NT2/D1 (cell line): Measurements from ENCODE around the gene CYYR1.

ENCODE experiments used
- DNase-seq: peaks from one replicate; pipeline ENCODE4 v3.0.0-alpha.2; 2011; ENCODE audit warnings: low read depth, low spot score
- H3K27me3 ChIP-seq: 2 replicates; pipeline ENCODE4 v1.6.0; 2011; ENCODE audit warnings: mild to moderate bottlenecking; ENCODE audit not compliant: insufficient read length, insufficient read depth
- H3K36me3 ChIP-seq: 2 replicates; pipeline ENCODE4 v1.6.1; 2011; ENCODE audit warnings: mild to moderate bottlenecking, low read length, mixed read lengths; ENCODE audit not compliant: insufficient read depth, insufficient read length
- H3K4me1 ChIP-seq: 2 replicates; pipeline ENCODE4 v1.5.1; 2011; ENCODE audit not compliant: insufficient read depth, insufficient read length
- H3K4me3 ChIP-seq: 2 replicates; pipeline ENCODE4 v1.5.1; 2011; ENCODE audit warnings: low read depth; ENCODE audit not compliant: insufficient read length
- H3K9ac ChIP-seq: 2 replicates; pipeline ENCODE4 v1.6.0; 2011; ENCODE audit warnings: low read depth; ENCODE audit not compliant: insufficient read length
- H3K9me3 ChIP-seq: 2 replicates; pipeline ENCODE4 v1.5.1; 2011; ENCODE audit warnings: mild to moderate bottlenecking, low read length; ENCODE audit not compliant: insufficient read depth
- SUZ12 ChIP-seq: IDR thresholded peaks from 2 replicates; pipeline ENCODE4 v1.6.1; 2011; ENCODE audit not compliant: insufficient read length, insufficient read depth; ENCODE audit errors: extremely low read depth
- YY1 ChIP-seq: IDR thresholded peaks from 2 replicates; pipeline ENCODE4 v1.6.1; 2011; ENCODE audit not compliant: insufficient read length, insufficient read depth
- ZNF274 ChIP-seq: IDR thresholded peaks from 2 replicates; pipeline ENCODE4 v1.6.1; 2011; ENCODE audit warnings: mild to moderate bottlenecking, low read depth, low read length

CYYR1 gene

GRCh38 chr21:26565111-26565510 lies 8.0 kb downstream of the CYYR1 start:
- H3K36me3 ChIP-seq = peaks cover 18% of the 10 kb centered on the region
- H3K4me3 ChIP-seq = no peak overlapping the region
- H3K9ac ChIP-seq = no peak overlapping the region
- no peaks in the 10 kb centered on the region for H3K4me1 ChIP-seq
- no peak for DNase-seq
- TF ChIP-seq ZNF274 (no peak), SUZ12 (no peak), YY1 (no peak)
- peaks cover 6% of the 10 kb centered on the region; the same call in 1 of the 2 replicates for H3K9me3 ChIP-seq
- H3K27me3 ChIP-seq = no peaks in the 10 kb centered on the region

- peaks cover under 1% of the 10 kb centered on the region; the same call in 1 of the 2 replicates for H3K9me3 ChIP-seq
- no peak for DNase-seq
- TF ChIP-seq ZNF274 (no peak), YY1 (no peak), SUZ12 (no peak)
- H3K36me3 ChIP-seq = peaks cover 18% of the 10 kb centered on the region
- no peaks in the 10 kb centered on the region for H3K27me3 ChIP-seq
- H3K4me3 ChIP-seq = no peak overlapping the region
- no peak overlapping the region for H3K9ac ChIP-seq
- H3K4me1 ChIP-seq = no peaks in the 10 kb centered on the region
Observed at GRCh38 chr21:26563856-26564503, 9.1 kb downstream of the CYYR1 start.

GRCh38 chr21:26560612-26561011 lies 12.5 kb downstream of the CYYR1 start:
- no peak overlapping the region for H3K4me3 ChIP-seq
- no peaks in the 10 kb centered on the region for H3K27me3 ChIP-seq
- no peaks in the 10 kb centered on the region for H3K4me1 ChIP-seq
- no peak overlapping the region for H3K9ac ChIP-seq
- H3K9me3 ChIP-seq = no peaks in the 10 kb centered on the region
- no peak for DNase-seq
- peaks cover 23% of the 10 kb centered on the region for H3K36me3 ChIP-seq
- TF ChIP-seq YY1 (no peak), SUZ12 (no peak), ZNF274 (no peak)

GRCh38 chr21:26559099-26559498 lies 14.0 kb downstream of the CYYR1 start:
- Histone ChIP-seq H3K4me3 (no peak overlapping the region), H3K36me3 (peaks cover 17% of the 10 kb centered on the region), H3K4me1 (no peaks in the 10 kb centered on the region), H3K27me3 (no peaks in the 10 kb centered on the region), H3K9ac (no peak overlapping the region), H3K9me3 (no peaks in the 10 kb centered on the region)
- TF ChIP-seq SUZ12 (no peak), ZNF274 (no peak), YY1 (no peak)
- DNase-seq = no peak

DNA sequence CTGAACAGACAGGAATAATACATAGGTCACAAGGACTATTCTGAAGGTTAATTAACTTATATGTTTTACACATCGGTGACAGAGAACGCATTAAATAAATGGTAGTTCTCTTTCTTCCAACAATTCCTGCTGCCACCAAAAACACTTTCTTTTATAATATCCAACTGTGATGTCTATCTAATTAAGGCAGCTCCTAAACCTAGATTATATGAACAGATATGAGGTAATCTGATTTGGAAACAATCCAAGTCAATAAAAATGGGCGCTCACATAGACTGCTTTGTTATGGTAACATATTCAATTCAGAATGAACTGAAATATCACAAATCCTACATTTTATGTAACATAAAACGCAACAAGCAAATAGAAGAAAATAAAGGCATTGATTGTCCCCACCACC lies 16.0 kb downstream of the CYYR1 start:
- DNase-seq = no peak
- H3K36me3 ChIP-seq = peaks cover 17% of the 10 kb centered on the region
- H3K27me3 ChIP-seq = no peaks in the 10 kb centered on the region
- H3K4me1 ChIP-seq = no peaks in the 10 kb centered on the region
- H3K4me3 ChIP-seq = no peak overlapping the region
- no peak overlapping the region for H3K9ac ChIP-seq
- H3K9me3 ChIP-seq = no peaks in the 10 kb centered on the region
- TF ChIP-seq SUZ12 = no peak
- no peak for TF ChIP-seq YY1
- TF ChIP-seq ZNF274 = no peak

- no peaks in the 10 kb centered on the region for H3K4me1 ChIP-seq
- H3K9ac ChIP-seq = no peak overlapping the region
- H3K36me3 ChIP-seq = peaks cover 10% of the 10 kb centered on the region
- no peak for DNase-seq
- no peak overlapping the region for H3K4me3 ChIP-seq
- TF ChIP-seq YY1 (no peak), ZNF274 (no peak), SUZ12 (no peak)
- no peaks in the 10 kb centered on the region for H3K9me3 ChIP-seq
- no peaks in the 10 kb centered on the region for H3K27me3 ChIP-seq
Observed at GRCh38 chr21:26555540-26556146, 17.4 kb downstream of the CYYR1 start.

DNA sequence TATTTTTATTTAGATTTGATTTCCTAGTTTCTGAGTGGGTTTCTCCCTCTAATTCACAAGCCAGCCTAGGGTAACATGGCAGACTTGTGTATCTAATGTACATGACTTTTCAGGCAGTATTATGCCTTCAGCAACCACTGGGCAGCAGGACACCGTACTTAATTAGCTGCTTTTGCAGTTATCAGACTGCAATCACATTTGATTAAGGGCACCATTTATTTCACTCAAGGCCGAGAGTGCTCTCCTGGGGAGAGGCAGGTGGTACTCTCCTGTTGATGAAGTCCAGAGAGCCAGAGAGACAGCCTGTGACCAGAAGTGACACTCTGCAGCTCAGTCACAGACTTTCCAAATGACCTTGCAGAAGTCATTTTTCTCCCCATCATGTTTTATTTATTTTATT lies 18.7 kb downstream of the CYYR1 start:
- no peaks in the 10 kb centered on the region for H3K4me1 ChIP-seq
- H3K9ac ChIP-seq = no peak overlapping the region
- H3K27me3 ChIP-seq = no peaks in the 10 kb centered on the region
- no peak for DNase-seq
- no peaks in the 10 kb centered on the region for H3K9me3 ChIP-seq
- no peak overlapping the region for H3K4me3 ChIP-seq
- TF ChIP-seq YY1 (no peak), SUZ12 (no peak), ZNF274 (no peak)
- peaks cover 8% of the 10 kb centered on the region for H3K36me3 ChIP-seq

GRCh38 chr21:26553898-26554297 lies 19.2 kb downstream of the CYYR1 start:
- H3K27me3 ChIP-seq = no peaks in the 10 kb centered on the region
- DNase-seq = no peak
- no peak overlapping the region for H3K9ac ChIP-seq
- no peaks in the 10 kb centered on the region for H3K9me3 ChIP-seq
- no peak for TF ChIP-seq ZNF274
- no peak for TF ChIP-seq YY1
- TF ChIP-seq SUZ12 = no peak
- H3K36me3 ChIP-seq = peaks cover 7% of the 10 kb centered on the region
- H3K4me3 ChIP-seq = no peak overlapping the region
- H3K4me1 ChIP-seq = no peaks in the 10 kb centered on the region
